Endothelial cell of umbilical vein (primary cell): ENCODE measurements around the gene ZNF560. TPM values are rescaled to one million over a fixed set of nuclear protein-coding genes. Genes with fewer than 3 reads are reported as not detected.

Experiments used
- BruUV-seq: library from RNA; stranded (reverse); fragments of 400-500 nt; replicated peaks from 2 replicates; lab custom pipeline; 2021; lab: Mats Ljungman, UMichigan
- CTCF ChIA-PET: fragments of 300-600, 350-600 bp; sonication (Branson Sonifier 250); formaldehyde crosslinking; loops from one replicate; lab custom pipeline; 2021; ENCODE audit warnings: antibody characterized with exemption, inconsistent platforms; lab: Charles Lee
- POLR2A ChIA-PET: fragments of 300-600, 350-600 bp; sonication (Branson Sonifier 250); formaldehyde crosslinking; loops from one replicate; lab custom pipeline; 2021; ENCODE audit warnings: antibody characterized with exemption, inconsistent platforms; lab: Charles Lee
- DNase-seq: peaks from one replicate; pipeline ENCODE4 v3.0.0-alpha.2; 2011; ENCODE audit warnings: low read depth, low spot score
- FAIRE-seq: peaks from 2 replicates; lab custom pipeline; 2011; peaks lifted over from hg19 to GRCh38; lab: Jason Lieb, UNC
- H2AFZ ChIP-seq: 2 replicates; pipeline ENCODE4 v1.6.0; 2012; ENCODE audit warnings: low read depth, low read length, control low read depth, inconsistent platforms
- H3K27ac ChIP-seq: 2 replicates; pipeline ENCODE4 v1.5.1; 2011; ENCODE audit warnings: low read depth, mild to moderate bottlenecking, control low read depth, low read length, moderate library complexity; ENCODE audit not compliant: insufficient read depth
- H3K27me3 ChIP-seq, 2 experiments: 2 replicates each; pipeline versions ENCODE4 v1.6.0 to v1.6.1; 2011; ENCODE audit warnings: low read length in 2 of 2, mixed read lengths in 1 of 2; ENCODE audit not compliant: control insufficient read depth in 2 of 2, insufficient read depth in 2 of 2
- H3K36me3 ChIP-seq, 2 experiments: 2 replicates in 1 of 2; 3 replicates in 1 of 2; pipeline ENCODE4 v1.5.1; 2011; ENCODE audit warnings: low read length in 2 of 2, mild to moderate bottlenecking in 1 of 2, moderate library complexity in 1 of 2; ENCODE audit not compliant: control insufficient read depth in 2 of 2, insufficient read depth in 2 of 2; ENCODE audit errors: extremely low read depth in 1 of 2
- H3K4me1 ChIP-seq: 3 replicates; pipeline ENCODE4 v1.5.1; 2011; ENCODE audit warnings: mild to moderate bottlenecking, low read length; ENCODE audit not compliant: control insufficient read depth, insufficient read depth; ENCODE audit errors: extremely low read depth
- H3K4me2 ChIP-seq: 2 replicates; pipeline ENCODE4 v1.6.1; 2011; ENCODE audit warnings: low read length, control low read depth, mixed read lengths; ENCODE audit not compliant: insufficient read depth
- H3K4me3 ChIP-seq, 3 experiments: fragments of 200-600 bp in 1 of 3; sonication (generic), shearing (Covaris generic) in 1 of 3; replicated peaks in 1 of 3; 2 replicates each; pipeline ENCODE4 v1.5.1; 2011 to 2016; ENCODE audit warnings: control low read depth in 3 of 3, low read length in 3 of 3, mild to moderate bottlenecking in 2 of 3, inconsistent platforms in 1 of 3, low read depth in 1 of 3, moderate library complexity in 1 of 3; ENCODE audit not compliant: insufficient read depth in 1 of 3
- H3K79me2 ChIP-seq: 2 replicates; pipeline ENCODE4 v1.6.0; 2012; ENCODE audit warnings: low read length, inconsistent platforms; ENCODE audit not compliant: control insufficient read depth, insufficient read depth
- H3K9ac ChIP-seq: replicated peaks from 2 replicates; pipeline ENCODE3; 2011; ENCODE audit warnings: low read length, control low read depth; ENCODE audit not compliant: insufficient read depth; ENCODE audit errors: extremely low read depth
- H3K9me1 ChIP-seq: replicated peaks from 3 replicates; pipeline ENCODE4 v1.6.0; 2011; ENCODE audit warnings: mild to moderate bottlenecking, low read length; ENCODE audit not compliant: control insufficient read depth, insufficient read depth; ENCODE audit errors: extremely low read depth
- H3K9me3 ChIP-seq: replicated peaks from 2 replicates; pipeline ENCODE4 v1.5.1; 2012; ENCODE audit warnings: low read length, inconsistent platforms; ENCODE audit not compliant: control insufficient read depth, insufficient read depth
- H4K20me1 ChIP-seq: replicated peaks from 2 replicates; pipeline ENCODE3; 2011; ENCODE audit warnings: mild to moderate bottlenecking, low read length; ENCODE audit not compliant: control insufficient read depth, insufficient read depth; ENCODE audit errors: extremely low read depth
- EZH2 ChIP-seq: IDR thresholded peaks from 2 replicates; pipeline ENCODE4 v1.6.1; 2012; ENCODE audit warnings: borderline replicate concordance, low read depth, mild to moderate bottlenecking, moderate library complexity, low read length, inconsistent platforms; ENCODE audit not compliant: severe bottlenecking
- FOS ChIP-seq: IDR thresholded peaks from 2 replicates; pipeline ENCODE4 v1.6.1; 2011; ENCODE audit warnings: mild to moderate bottlenecking, low read length, moderate library complexity, borderline replicate concordance; ENCODE audit not compliant: insufficient read depth
- GATA2 ChIP-seq: IDR thresholded peaks from 2 replicates; pipeline ENCODE4 v1.7.0; 2011; ENCODE audit warnings: low read depth, mild to moderate bottlenecking, moderate library complexity, mixed read lengths, low read length; ENCODE audit not compliant: insufficient read length, insufficient read depth
- JUN ChIP-seq: IDR thresholded peaks from 2 replicates; pipeline ENCODE4 v1.6.1; 2011; ENCODE audit warnings: borderline replicate concordance, low read depth; ENCODE audit not compliant: insufficient read length, insufficient read depth
- MYC ChIP-seq: IDR thresholded peaks from one replicate; pipeline ENCODE4 v1.6.1; 2011; ENCODE audit warnings: mild to moderate bottlenecking, low read depth, low read length
- POLR2A ChIP-seq: IDR thresholded peaks from 2 replicates; pipeline ENCODE4 v1.6.1; 2012; ENCODE audit warnings: low read depth, mild to moderate bottlenecking, control low read depth, low read length
- POLR2AphosphoS5 ChIP-seq: IDR thresholded peaks from 2 replicates; pipeline ENCODE4 v1.6.1; 2012; ENCODE audit warnings: low read depth, mild to moderate bottlenecking, control low read depth, low read length, moderate library complexity; ENCODE audit not compliant: insufficient read depth
- dilution Hi-C: fragments of 300-500 bp; cut with MboI; formaldehyde crosslinking; loops from one replicate; pipeline ENCODE4 v1.15.0; 2019; ENCODE audit warnings: low sequenced_read_pairs; ENCODE audit not compliant: extremely low pct_ligation_motif_present
- intact Hi-C: fragments of 100-400 bp; cut with micrococcal nuclease; formaldehyde crosslinking; loops from one replicate; pipeline ENCODE4 v1.10.0; 2022
- polyA plus RNA-seq, 4 experiments: library from polyadenylated mRNA; depleted of rRNA in 3 of 4; stranded (reverse) in 3 of 4; unstranded in 1 of 4; fragments of >200 nt; gene quantifications; 2 replicates each; pipeline versions ENCODE4 v1.2.1 to v1.2.3, GENCODE V29; 2011 to 2012; ENCODE audit warnings: missing spikeins in 1 of 4
- total RNA-seq: library from RNA; stranded (reverse); gene quantifications from 2 replicates; pipeline ENCODE4 v1.2.3, GENCODE V29; 2021
- TF ChIP-seq, protein P1 (sequence below), 2 donors: IDR thresholded peaks; 1 replicate in 1 of 2; 2 replicates in 1 of 2; pipeline ENCODE4 v1.5.1; 2011; ENCODE audit warnings: low read length in 2 of 2, mild to moderate bottlenecking in 2 of 2, moderate library complexity in 2 of 2, control low read depth in 1 of 2, inconsistent platforms in 1 of 2, low read depth in 1 of 2; ENCODE audit not compliant: insufficient read depth in 1 of 2; ENCODE audit errors: extremely low read depth in 1 of 2
- TF ChIP-seq, protein P2 (sequence below): IDR thresholded peaks from 2 replicates; pipeline ENCODE4 v1.6.1; 2011; ENCODE audit not compliant: insufficient read depth, insufficient read length

ZNF560 gene
- total and polyA plus RNA-seq, 2 donors (not counting 3 experiments of a cell fraction or from before 2014, with no cell fraction given): 0.06 TPM; not detected in 1

DNA sequence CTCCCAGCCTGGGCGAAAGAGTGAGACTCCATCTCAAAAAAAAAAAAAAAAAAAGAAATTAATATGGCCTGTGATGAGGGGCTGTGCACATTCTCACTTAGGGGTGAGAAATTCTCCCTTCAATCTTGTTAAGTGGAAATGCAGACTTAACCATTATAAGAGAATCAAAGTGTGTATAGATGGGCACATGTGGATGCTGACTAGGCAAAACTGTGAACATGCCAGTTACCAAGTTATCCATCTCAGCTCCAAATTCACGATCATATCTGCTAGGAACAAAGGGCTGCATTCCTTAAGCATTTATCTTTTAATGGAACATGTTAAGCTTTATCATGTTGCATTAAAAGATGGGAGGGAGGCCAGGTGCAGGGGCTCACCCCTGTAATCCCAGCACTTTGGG, 4.3 kb downstream of the ZNF560 start:
- DNase-seq (no peak), FAIRE-seq (no peak)
- intact Hi-C loops: no loop called here
- Histone ChIP-seq H4K20me1 (no peaks in the 10 kb centered on the region), H3K9ac (no peak overlapping the region), H3K4me1 (no peaks in the 10 kb centered on the region), H3K9me1 (no peaks in the 10 kb centered on the region), H3K27me3 (no peaks in the 10 kb centered on the region), H3K36me3 (no peaks in the 10 kb centered on the region), H3K4me3 (no peak overlapping the region), H3K27ac (no peak overlapping the region), H3K79me2 (no peaks in the 10 kb centered on the region), H3K9me3 (peaks cover 1% of the 10 kb centered on the region), H3K4me2 (no peak overlapping the region), H2AFZ (no peak overlapping the region)
- dilution Hi-C loops: no loop called here
- no TSS peak for BruUV-seq
- ChIA-PET POLR2A (no interaction called here), CTCF (no interaction called here)
- TF ChIP-seq MYC (no peak), POLR2AphosphoS5 (no peak), GATA2 (no peak), EZH2 (no peak), POLR2A (no peak)
- TF ChIP-seq, protein P1, sequence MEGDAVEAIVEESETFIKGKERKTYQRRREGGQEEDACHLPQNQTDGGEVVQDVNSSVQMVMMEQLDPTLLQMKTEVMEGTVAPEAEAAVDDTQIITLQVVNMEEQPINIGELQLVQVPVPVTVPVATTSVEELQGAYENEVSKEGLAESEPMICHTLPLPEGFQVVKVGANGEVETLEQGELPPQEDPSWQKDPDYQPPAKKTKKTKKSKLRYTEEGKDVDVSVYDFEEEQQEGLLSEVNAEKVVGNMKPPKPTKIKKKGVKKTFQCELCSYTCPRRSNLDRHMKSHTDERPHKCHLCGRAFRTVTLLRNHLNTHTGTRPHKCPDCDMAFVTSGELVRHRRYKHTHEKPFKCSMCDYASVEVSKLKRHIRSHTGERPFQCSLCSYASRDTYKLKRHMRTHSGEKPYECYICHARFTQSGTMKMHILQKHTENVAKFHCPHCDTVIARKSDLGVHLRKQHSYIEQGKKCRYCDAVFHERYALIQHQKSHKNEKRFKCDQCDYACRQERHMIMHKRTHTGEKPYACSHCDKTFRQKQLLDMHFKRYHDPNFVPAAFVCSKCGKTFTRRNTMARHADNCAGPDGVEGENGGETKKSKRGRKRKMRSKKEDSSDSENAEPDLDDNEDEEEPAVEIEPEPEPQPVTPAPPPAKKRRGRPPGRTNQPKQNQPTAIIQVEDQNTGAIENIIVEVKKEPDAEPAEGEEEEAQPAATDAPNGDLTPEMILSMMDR (IDR thresholded peaks at IDR 0.05; ENCODE audit: extremely low read depth in 1 of 2, insufficient read depth in 1 of 2, low read depth in 1 of 2, low read length in 2 of 2): no peak

- BruUV-seq: no TSS peak
- H3K79me2 ChIP-seq: no peaks in the 10 kb centered on the region
- peaks cover 5% of the 10 kb centered on the region for H3K9me3 ChIP-seq
- FAIRE-seq: no peak
- no peaks in the 10 kb centered on the region for H3K4me1 ChIP-seq
- no peak overlapping the region for H2AFZ ChIP-seq
- POLR2A ChIA-PET: no interaction called here
- DNase-seq: no peak
- no peaks in the 10 kb centered on the region for H3K36me3 ChIP-seq
- H4K20me1 ChIP-seq: no peaks in the 10 kb centered on the region
- no peak overlapping the region for H3K9ac ChIP-seq
- H3K9me1 ChIP-seq: no peaks in the 10 kb centered on the region
- H3K27ac ChIP-seq: no peak overlapping the region
- no peak for TF ChIP-seq FOS
- no peak for TF ChIP-seq POLR2AphosphoS5
- no peak for TF ChIP-seq GATA2
- TF ChIP-seq, protein P2, sequence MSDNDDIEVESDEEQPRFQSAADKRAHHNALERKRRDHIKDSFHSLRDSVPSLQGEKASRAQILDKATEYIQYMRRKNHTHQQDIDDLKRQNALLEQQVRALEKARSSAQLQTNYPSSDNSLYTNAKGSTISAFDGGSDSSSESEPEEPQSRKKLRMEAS: no peak
- no peak for TF ChIP-seq EZH2
- no peak for TF ChIP-seq MYC
- no peak for TF ChIP-seq POLR2A
- TF ChIP-seq JUN: no peak
- TF ChIP-seq, protein P1 (IDR thresholded peaks at IDR 0.05; ENCODE audit: extremely low read depth in 1 of 2, insufficient read depth in 1 of 2, low read depth in 1 of 2, low read length in 2 of 2): no peak
- CTCF ChIA-PET: no interaction called here
- intact Hi-C loops (no loop called here), dilution Hi-C loops (no loop called here)
- no peak overlapping the region for H3K4me3 ChIP-seq
- H3K4me2 ChIP-seq: no peak overlapping the region
- no peaks in the 10 kb centered on the region for H3K27me3 ChIP-seq
Observed at GRCh38 chr19:9487016-9487415, 11.4 kb downstream of the ZNF560 start.
